ENCODE data around the gene PSMD11. TPM values are rescaled to one million over a fixed set of nuclear protein-coding genes. Genes with fewer than 3 reads are reported as not detected.

The PSMD11 gene
- polyA plus RNA-seq, 1 experiment = 71.6 TPM

DNA sequence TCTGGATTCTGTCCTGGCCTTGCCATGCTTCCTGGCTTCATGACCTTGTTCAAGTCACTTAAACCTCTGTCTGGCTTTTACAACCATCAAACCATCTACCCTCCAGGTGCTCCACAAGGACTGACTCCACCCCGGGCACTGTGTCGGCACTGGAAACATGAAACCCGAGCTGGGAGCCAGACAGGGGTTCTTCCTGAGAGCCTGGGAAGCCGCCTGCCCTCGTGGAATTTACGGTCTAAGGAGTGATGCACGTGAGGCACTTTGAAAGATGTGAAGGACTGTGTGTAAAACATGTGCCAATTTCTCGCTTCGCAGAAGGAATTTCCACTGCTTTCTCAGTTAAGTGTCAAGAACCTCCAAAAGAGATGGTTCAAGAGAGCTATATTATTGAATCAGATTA, 54.1 kb downstream of the PSMD11 start:
- DNase-seq (ENCODE audit: low read depth) = no peak
- no peak overlapping the region for H3K4me3 ChIP-seq (ENCODE audit: low read depth, low read length)
- CTCF ChIA-PET = interaction anchor here (1.2 to 1.3 kb wide), 2 partner anchors 10 to 161 kb away, joined by 3 to 4 read pairs; no protein-coding TSS in a partner anchor
- no peaks in the 10 kb centered on the region for H3K36me3 ChIP-seq (ENCODE audit: control insufficient read depth, insufficient read depth, low read length)
- TF ChIP-seq, protein P1, sequence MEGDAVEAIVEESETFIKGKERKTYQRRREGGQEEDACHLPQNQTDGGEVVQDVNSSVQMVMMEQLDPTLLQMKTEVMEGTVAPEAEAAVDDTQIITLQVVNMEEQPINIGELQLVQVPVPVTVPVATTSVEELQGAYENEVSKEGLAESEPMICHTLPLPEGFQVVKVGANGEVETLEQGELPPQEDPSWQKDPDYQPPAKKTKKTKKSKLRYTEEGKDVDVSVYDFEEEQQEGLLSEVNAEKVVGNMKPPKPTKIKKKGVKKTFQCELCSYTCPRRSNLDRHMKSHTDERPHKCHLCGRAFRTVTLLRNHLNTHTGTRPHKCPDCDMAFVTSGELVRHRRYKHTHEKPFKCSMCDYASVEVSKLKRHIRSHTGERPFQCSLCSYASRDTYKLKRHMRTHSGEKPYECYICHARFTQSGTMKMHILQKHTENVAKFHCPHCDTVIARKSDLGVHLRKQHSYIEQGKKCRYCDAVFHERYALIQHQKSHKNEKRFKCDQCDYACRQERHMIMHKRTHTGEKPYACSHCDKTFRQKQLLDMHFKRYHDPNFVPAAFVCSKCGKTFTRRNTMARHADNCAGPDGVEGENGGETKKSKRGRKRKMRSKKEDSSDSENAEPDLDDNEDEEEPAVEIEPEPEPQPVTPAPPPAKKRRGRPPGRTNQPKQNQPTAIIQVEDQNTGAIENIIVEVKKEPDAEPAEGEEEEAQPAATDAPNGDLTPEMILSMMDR (IDR thresholded peaks at IDR 0.05; ENCODE audit: insufficient read depth, low read depth, low read length) = no peak
- H3K27me3 ChIP-seq (ENCODE audit: control insufficient read depth, insufficient read depth, low read length) = no peaks in the 10 kb centered on the region
- POLR2A ChIA-PET = no interaction called here

DNA sequence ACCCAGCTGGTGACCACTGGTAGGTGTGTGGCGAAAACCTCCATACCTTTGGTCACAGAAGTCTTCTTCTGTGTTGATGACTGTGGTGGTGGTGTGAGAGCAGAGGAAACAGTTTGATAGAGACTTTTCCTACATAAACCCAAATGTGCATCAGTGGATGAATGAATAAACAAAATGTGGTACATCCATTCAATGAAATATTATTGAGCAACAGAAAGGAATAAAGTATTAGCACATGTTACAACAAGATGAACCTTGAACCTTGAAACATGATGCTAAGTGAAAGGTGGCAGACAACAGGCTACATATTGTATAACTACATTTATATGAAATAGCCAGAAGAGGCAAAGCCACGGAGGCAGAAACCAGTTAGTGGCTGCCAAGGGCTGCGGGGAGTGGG, 57.7 kb downstream of the PSMD11 start:
- Histone ChIP-seq H3K27me3 (ENCODE audit: control insufficient read depth, insufficient read depth, low read length) (no peaks in the 10 kb centered on the region), H3K36me3 (ENCODE audit: control insufficient read depth, insufficient read depth, low read length) (no peaks in the 10 kb centered on the region), H3K4me3 (ENCODE audit: low read depth, low read length) (no peak overlapping the region)
- CTCF ChIA-PET = interaction anchor here (1.5 kb wide), 2 partner anchors 10 to 375 kb away, joined by 3 read pairs; partner anchors contain the start of gene MYO1D
- POLR2A ChIA-PET = no interaction called here
- TF ChIP-seq, protein P1 (IDR thresholded peaks at IDR 0.05; ENCODE audit: insufficient read depth, low read depth, low read length) = no peak
- no peak for DNase-seq (ENCODE audit: low read depth)

DNA sequence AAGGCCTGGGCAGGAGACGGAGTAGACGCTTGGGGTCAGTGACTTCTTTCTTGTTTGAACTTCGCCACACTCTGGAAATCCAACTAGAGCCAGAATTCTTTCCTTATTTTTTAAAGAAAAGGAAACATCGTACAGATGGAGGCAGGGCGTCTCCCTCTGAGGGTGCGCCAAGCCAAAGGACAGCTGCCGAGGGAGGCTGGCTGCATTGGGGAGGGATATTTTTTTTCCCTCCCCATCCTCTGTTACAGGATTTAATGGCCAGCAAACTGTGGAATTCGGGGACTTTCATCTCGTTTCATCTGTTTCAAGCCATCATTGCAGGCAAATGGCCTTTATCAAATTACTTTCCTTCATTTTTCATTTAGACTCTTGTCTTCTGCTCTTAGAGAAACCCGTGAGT, 58.4 kb downstream of the PSMD11 start:
- ChIA-PET CTCF (no interaction called here), POLR2A (no interaction called here)
- no peaks in the 10 kb centered on the region for H3K27me3 ChIP-seq (ENCODE audit: control insufficient read depth, insufficient read depth, low read length)
- DNase-seq (ENCODE audit: low read depth) = no peak
- TF ChIP-seq, protein P1 (IDR thresholded peaks at IDR 0.05; ENCODE audit: insufficient read depth, low read depth, low read length) = no peak
- no peaks in the 10 kb centered on the region for H3K36me3 ChIP-seq (ENCODE audit: control insufficient read depth, insufficient read depth, low read length)
- H3K4me3 ChIP-seq (ENCODE audit: low read depth, low read length) = no peak overlapping the region

DNA sequence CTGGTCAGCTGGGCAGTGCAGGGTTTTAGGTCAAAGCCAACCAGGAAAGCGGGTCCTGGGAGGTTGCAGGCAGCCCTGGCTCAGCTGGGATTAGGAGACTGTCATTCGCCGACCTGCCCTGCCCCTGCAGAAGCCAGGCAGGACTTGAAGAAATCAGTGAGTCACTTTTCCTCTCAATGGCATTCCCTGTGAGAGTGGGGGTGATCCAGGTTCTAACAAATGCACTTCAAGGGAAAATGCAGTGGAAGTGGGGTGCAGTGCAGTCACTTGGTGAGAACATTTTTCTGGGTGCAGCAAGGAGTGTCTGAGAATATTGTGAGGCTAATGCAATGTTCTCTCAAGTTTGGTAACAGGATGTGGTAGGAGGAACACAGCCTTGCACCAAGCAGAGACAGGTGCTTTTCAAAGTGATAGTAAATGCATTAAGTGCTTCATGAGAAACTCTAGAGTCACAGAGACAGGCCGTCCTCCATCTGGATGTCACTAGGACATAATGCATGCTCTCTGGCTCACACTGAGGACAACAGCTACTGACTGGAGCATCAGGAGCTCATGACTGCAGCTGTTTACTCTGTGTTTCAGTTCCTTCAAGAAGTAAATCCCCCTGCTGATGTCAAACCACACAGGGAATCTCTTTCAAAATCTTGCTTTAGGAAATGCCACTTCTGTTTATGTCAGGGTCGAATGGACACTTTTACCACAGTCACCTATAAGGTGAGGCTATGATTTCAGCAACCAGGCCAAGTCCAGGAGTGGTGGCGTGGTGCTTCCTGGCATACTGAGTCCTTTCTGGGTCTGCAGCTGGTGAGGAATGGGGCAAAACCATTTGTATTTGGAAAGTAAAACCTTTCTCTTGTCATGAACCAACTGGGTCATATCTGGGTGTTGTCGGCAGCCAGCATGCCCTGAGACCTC, 59.2 kb downstream of the PSMD11 start:
- Histone ChIP-seq H3K27me3 (ENCODE audit: control insufficient read depth, insufficient read depth, low read length) (no peaks in the 10 kb centered on the region), H3K36me3 (ENCODE audit: control insufficient read depth, insufficient read depth, low read length) (no peaks in the 10 kb centered on the region), H3K4me3 (ENCODE audit: low read depth, low read length) (no peak overlapping the region)
- no peak for DNase-seq (ENCODE audit: low read depth)
- POLR2A ChIA-PET = no interaction called here
- CTCF ChIA-PET = no interaction called here
- TF ChIP-seq, protein P1 (IDR thresholded peaks at IDR 0.05; ENCODE audit: insufficient read depth, low read depth, low read length) = no peak

DNA sequence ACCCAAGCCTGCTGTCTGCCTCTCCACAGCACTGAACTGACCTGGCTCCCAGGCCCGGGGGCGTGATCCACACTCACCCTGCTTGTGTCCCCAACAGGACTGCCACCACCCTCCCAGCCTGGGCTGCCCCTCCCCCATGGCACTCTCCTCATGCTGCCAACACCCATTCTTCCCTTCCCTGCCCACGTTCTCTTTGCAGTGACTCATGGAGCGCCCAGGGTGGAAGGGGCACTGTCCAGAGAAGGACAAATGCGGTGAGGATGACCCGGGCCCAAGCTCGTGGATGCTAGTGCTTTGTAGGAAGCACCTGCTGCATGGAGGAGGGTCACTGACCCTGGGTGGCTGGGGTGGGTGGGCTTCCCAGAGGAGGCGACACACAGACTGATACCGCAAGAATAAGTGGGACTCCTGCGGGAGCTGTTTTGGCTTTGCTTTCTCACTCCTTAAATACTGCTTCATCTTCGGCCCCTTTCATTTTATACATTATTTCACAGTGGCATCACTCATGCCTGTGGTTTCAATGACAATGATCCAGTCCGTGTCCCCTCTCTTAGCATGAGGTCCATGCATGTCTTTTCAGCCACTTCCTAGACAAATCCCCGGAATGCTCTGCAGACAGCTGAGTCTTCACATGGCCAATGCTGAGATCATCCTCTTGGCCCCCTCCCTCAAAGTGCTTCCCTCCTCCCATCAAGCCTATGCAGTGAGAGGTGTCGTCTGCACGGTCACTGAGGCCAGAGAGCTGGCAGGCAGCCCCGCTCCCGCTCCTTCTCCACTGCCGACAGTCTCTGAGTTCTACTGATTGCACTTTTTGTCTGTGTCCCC, 60.1 kb downstream of the PSMD11 start:
- DNase-seq (ENCODE audit: low read depth) = peak; percentile 31
- Histone ChIP-seq H3K36me3 (ENCODE audit: control insufficient read depth, insufficient read depth, low read length) (no peaks in the 10 kb centered on the region), H3K4me3 (ENCODE audit: low read depth, low read length) (no peak overlapping the region), H3K27me3 (ENCODE audit: control insufficient read depth, insufficient read depth, low read length) (no peaks in the 10 kb centered on the region)
- TF ChIP-seq, protein P1 (IDR thresholded peaks at IDR 0.05; ENCODE audit: insufficient read depth, low read depth, low read length) = no peak
- ChIA-PET POLR2A (no interaction called here), CTCF (interaction anchor here (0.6 to 1.6 kb wide), 3 partner anchors 13 to 43 kb away, joined by 3 to 5 read pairs (median 4); no protein-coding TSS in a partner anchor)
